Common myeloid progenitor, CD34-positive (primary cell): ENCODE measurements around the gene ABCB11.
A peak's percentile ranks its signal among the peaks of the same experiment; 100 is the strongest.

Source experiments
- CTCF ChIA-PET: fragments of 350-600 bp; sonication (Branson Sonifier 250); formaldehyde crosslinking; loops from one replicate; lab custom pipeline; 2021; ENCODE audit warnings: antibody characterized with exemption; lab: Charles Lee
- POLR2A ChIA-PET: fragments of 350-600 bp; sonication (Branson Sonifier 250); formaldehyde crosslinking; loops from one replicate; lab custom pipeline; 2021; ENCODE audit warnings: antibody characterized with exemption; lab: Charles Lee
- DNase-seq, 3 donors: peaks; one replicate each; pipeline versions ENCODE4 v3.0.0 to v3.0.0-alpha.2; 2013
- H3K27ac ChIP-seq, 2 experiments: 1 replicate in 1 of 2; 2 replicates in 1 of 2; pipeline ENCODE4 v1.7.0; 2013; ENCODE audit warnings: inconsistent platforms in 2 of 2, low read length in 2 of 2, mild to moderate bottlenecking in 2 of 2, low read depth in 1 of 2, moderate library complexity in 1 of 2; ENCODE audit not compliant: severe bottlenecking in 2 of 2, insufficient read depth in 1 of 2, poor library complexity in 1 of 2
- H3K27me3 ChIP-seq, 5 experiments: replicated peaks in 2 of 5; 1 replicate in 3 of 5; 2 replicates in 2 of 5; pipeline versions ENCODE4 v1.6.1 to v1.7.0; 2013; ENCODE audit warnings: low read length in 4 of 5, mild to moderate bottlenecking in 2 of 5, moderate library complexity in 2 of 5, inconsistent platforms in 1 of 5; ENCODE audit not compliant: insufficient read depth in 5 of 5, control insufficient read depth in 4 of 5
- H3K36me3 ChIP-seq, 4 experiments: 1 replicate in 2 of 4; 2 replicates in 2 of 4; pipeline versions ENCODE4 v1.6.1 to v1.7.0; 2013; ENCODE audit warnings: low read length in 3 of 4, control low read depth in 1 of 4, mild to moderate bottlenecking in 1 of 4; ENCODE audit not compliant: control insufficient read depth in 4 of 4, insufficient read depth in 4 of 4
- H3K4me1 ChIP-seq, 4 experiments: 1 replicate in 3 of 4; 2 replicates in 1 of 4; pipeline versions ENCODE4 v1.6.1 to v1.7.1; 2013; ENCODE audit warnings: low read length in 3 of 4, mild to moderate bottlenecking in 3 of 4, control low read depth in 1 of 4, inconsistent platforms in 1 of 4, moderate library complexity in 1 of 4; ENCODE audit not compliant: control insufficient read depth in 4 of 4, insufficient read depth in 4 of 4; ENCODE audit errors: control extremely low read depth in 1 of 4
- H3K4me3 ChIP-seq, 7 experiments: 1 replicate in 4 of 7; 2 replicates in 3 of 7; pipeline versions ENCODE4 v1.5.1 to v1.7.0; 2013; ENCODE audit warnings: mild to moderate bottlenecking in 7 of 7, low read length in 6 of 7, moderate library complexity in 6 of 7, inconsistent platforms in 2 of 7, low read depth in 2 of 7, control low read depth in 1 of 7; ENCODE audit not compliant: insufficient read depth in 4 of 7, control insufficient read depth in 1 of 7; ENCODE audit errors: extremely low read depth in 1 of 7
- H3K9me3 ChIP-seq, 5 experiments: 1 replicate in 4 of 5; 2 replicates in 1 of 5; pipeline versions ENCODE4 v1.6.1 to v1.7.1; 2013; ENCODE audit warnings: low read length in 4 of 5, mild to moderate bottlenecking in 2 of 5, inconsistent platforms in 1 of 5, low read depth in 1 of 5, moderate library complexity in 1 of 5; ENCODE audit not compliant: control insufficient read depth in 4 of 5, insufficient read depth in 2 of 5; ENCODE audit errors: control extremely low read depth in 1 of 5
- WGBS: methylation state at CpG from one replicate; pipeline ENCODE4 v1.1.5; 2013; ENCODE audit not compliant: insufficient coverage; 5-methylcytosine and 5-hydroxymethylcytosine counted together

ABCB11 gene

GRCh38 chr2:168977608-168978007 lies 53.5 kb downstream of the ABCB11 start:
- Histone ChIP-seq H3K9me3 (no peaks in the 10 kb centered on the region), H3K27me3 (no peaks in the 10 kb centered on the region), H3K4me1 (peaks cover 0 to 2% (median 0%) of the 10 kb centered on the region in 4 experiments), H3K27ac (no peak overlapping the region), H3K36me3 (no peaks in the 10 kb centered on the region), H3K4me3 (no peak overlapping the region)
- WGBS, result no CpG with 5 or more reads among the region's 4 CpGs
- ChIA-PET POLR2A (no interaction called here), CTCF (no interaction called here)
- DNase-seq, result peak in 1 of 3 donors; percentile 37

DNA sequence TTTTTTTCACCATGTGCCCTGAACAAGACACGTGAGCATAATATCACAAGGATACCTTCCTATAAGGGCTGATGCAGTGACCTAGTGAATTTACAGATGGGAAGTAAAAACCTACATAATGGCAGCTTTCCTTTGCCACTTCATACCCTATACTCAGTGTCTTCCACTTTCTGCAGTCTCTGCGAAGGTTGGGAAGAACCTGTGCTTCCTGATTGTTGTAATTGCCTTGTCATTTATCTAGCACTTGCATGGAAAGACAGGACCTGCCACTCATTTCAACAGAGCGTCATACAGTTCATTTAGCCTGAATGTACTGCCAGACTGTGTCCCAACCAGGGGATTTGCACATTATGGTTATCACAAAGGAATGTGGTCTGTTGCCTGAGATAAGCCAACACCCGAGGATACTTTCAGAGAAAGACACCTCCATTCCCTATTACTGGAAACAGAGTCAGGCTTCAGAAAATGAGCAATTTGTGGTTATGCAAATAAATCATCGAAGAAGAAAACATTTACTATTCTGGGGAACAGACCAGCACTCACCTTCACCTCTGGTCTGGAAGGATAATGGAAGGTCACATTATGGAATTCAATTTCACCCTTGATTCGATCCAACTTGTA lies 55.0 kb downstream of the ABCB11 start:
- H3K9me3 ChIP-seq, result no peaks in the 10 kb centered on the region
- H3K36me3 ChIP-seq, result no peaks in the 10 kb centered on the region
- H3K27me3 ChIP-seq, result no peaks in the 10 kb centered on the region
- H3K4me1 ChIP-seq, result peaks cover 0 to 2% (median 0%) of the 10 kb centered on the region in 4 experiments
- H3K27ac ChIP-seq, result no peak overlapping the region
- no peak overlapping the region for H3K4me3 ChIP-seq
- 67% methylated on average over 3 of the region's 6 CpGs for WGBS
- CTCF ChIA-PET, result no interaction called here
- DNase-seq, result peak in 2 of 3 donors; percentile 50 to 67
- POLR2A ChIA-PET, result no interaction called here

- H3K4me1 ChIP-seq, result peaks cover 0 to 2% (median 0%) of the 10 kb centered on the region in 4 experiments
- no CpG with 5 or more reads among the region's 2 CpGs for WGBS
- H3K27ac ChIP-seq, result no peak overlapping the region
- ChIA-PET POLR2A (no interaction called here), CTCF (no interaction called here)
- H3K27me3 ChIP-seq, result no peaks in the 10 kb centered on the region
- H3K36me3 ChIP-seq, result no peaks in the 10 kb centered on the region
- DNase-seq, result peak in 2 of 3 donors; percentile 51 to 57
- H3K9me3 ChIP-seq, result no peaks in the 10 kb centered on the region
- no peak overlapping the region for H3K4me3 ChIP-seq
These were observed 56.7 kb downstream of the ABCB11 start for GRCh38 chr2:168974428-168974827.

DNA sequence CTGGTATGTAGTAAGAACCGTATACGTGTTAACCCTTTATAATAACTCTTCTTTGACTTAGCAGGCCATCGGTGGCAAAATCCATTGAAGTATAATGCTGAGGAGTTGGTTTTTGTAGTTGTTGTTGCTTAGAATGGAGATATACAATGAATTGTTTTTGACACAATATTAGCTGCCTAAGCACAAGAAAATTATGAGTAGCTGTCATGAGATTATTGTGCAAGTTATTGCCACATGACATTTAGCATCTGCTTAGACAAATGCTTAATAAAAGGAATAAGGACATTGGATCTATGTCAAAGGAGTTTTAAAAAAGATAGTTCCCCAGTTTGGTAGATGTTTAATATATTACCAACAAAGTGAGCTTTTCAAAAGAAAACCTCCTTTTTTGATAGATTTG lies 59.9 kb downstream of the ABCB11 start:
- ChIA-PET CTCF (interaction anchor here (0.8 to 4.2 kb wide), 3 partner anchors 13 to 171 kb away, joined by 3 to 14 read pairs (median 3); no protein-coding TSS in a partner anchor), POLR2A (no interaction called here)
- H3K27ac ChIP-seq, result no peak overlapping the region
- peaks cover 0 to 2% (median 0%) of the 10 kb centered on the region in 4 experiments for H3K4me1 ChIP-seq
- H3K9me3 ChIP-seq, result no peaks in the 10 kb centered on the region
- no peak for DNase-seq
- H3K27me3 ChIP-seq, result no peaks in the 10 kb centered on the region
- H3K4me3 ChIP-seq, result no peak overlapping the region
- H3K36me3 ChIP-seq, result no peaks in the 10 kb centered on the region
- WGBS, result no CpG with 5 or more reads among the region's 3 CpGs

- no peaks in the 10 kb centered on the region for H3K9me3 ChIP-seq
- no peak for DNase-seq
- CTCF ChIA-PET, result interaction anchor here (0.8 to 4.2 kb wide), 4 partner anchors 12 to 172 kb away, joined by 3 to 14 read pairs (median 4); no protein-coding TSS in a partner anchor
- no peak overlapping the region for H3K4me3 ChIP-seq
- H3K27me3 ChIP-seq, result no peaks in the 10 kb centered on the region
- POLR2A ChIA-PET, result no interaction called here
- no peak overlapping the region for H3K27ac ChIP-seq
- no peaks in the 10 kb centered on the region for H3K36me3 ChIP-seq
- no peaks in the 10 kb centered on the region for H3K4me1 ChIP-seq
These were observed 60.4 kb downstream of the ABCB11 start for GRCh38 chr2:168970711-168971233.

DNA sequence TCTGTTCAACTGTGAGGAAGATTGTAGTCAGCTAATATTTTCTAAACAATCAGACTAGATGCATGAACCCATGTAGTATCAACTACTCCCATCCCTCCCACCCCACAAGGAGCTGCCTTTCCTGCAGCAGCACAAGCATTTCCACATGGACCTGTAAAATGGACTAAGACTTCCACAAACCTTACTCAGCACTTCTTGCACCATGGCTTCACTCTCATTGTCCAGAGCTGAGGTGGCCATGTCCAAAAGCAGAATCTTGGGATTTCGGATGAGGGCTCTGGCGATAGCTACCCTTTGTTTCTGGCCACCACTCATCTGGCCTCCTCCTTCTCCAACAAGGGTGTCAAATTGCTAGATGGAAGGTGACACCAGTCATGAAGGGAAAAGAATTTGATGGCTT lies 61.3 kb downstream of the ABCB11 start:
- Histone ChIP-seq H3K27me3 (no peaks in the 10 kb centered on the region), H3K9me3 (no peaks in the 10 kb centered on the region), H3K4me1 (peaks cover 0 to 5% (median 2%) of the 10 kb centered on the region in 4 experiments), H3K36me3 (no peaks in the 10 kb centered on the region), H3K4me3 (no peak overlapping the region), H3K27ac (no peak overlapping the region)
- CTCF ChIA-PET, result interaction anchor here (0.7 to 4.2 kb wide), 5 partner anchors 11 to 252 kb away, joined by 3 to 14 read pairs (median 6); no protein-coding TSS in a partner anchor
- DNase-seq, result no peak
- WGBS, result 100% methylated on average over 2 of the region's 2 CpGs
- POLR2A ChIA-PET, result no interaction called here

- H3K4me1 ChIP-seq, result peaks cover 3 to 13% (median 9%) of the 10 kb centered on the region in 4 experiments
- DNase-seq, result no peak
- WGBS, result 100% methylated on average over 1 of the region's 2 CpGs
- H3K9me3 ChIP-seq, result no peaks in the 10 kb centered on the region
- ChIA-PET CTCF (interaction anchor here (0.6 to 4.2 kb wide), 9 partner anchors 10 to 254 kb away, joined by 3 to 14 read pairs (median 5); no protein-coding TSS in a partner anchor), POLR2A (no interaction called here)
- H3K36me3 ChIP-seq, result no peaks in the 10 kb centered on the region
- no peak overlapping the region for H3K27ac ChIP-seq
- no peaks in the 10 kb centered on the region for H3K27me3 ChIP-seq
- H3K4me3 ChIP-seq, result no peak overlapping the region
These were observed 62.8 kb downstream of the ABCB11 start for GRCh38 chr2:168968342-168968741.
